HCT116 (cell line): ENCODE results near the gene LRFN2. TPM values are rescaled to one million over a fixed set of nuclear protein-coding genes. Genes with fewer than 3 reads are reported as not detected.

Experiments used
- ATAC-seq: fragments of 200-7000 bp; cut with Tn5 transposase; 2 replicates; pipeline ENCODE4 v1.9.1; 2020; ENCODE audit warnings: mild to moderate bottlenecking, moderate library complexity
- BruUV-seq: library from RNA; stranded (reverse); fragments of 400-500 nt; replicated peaks from 2 replicates; lab custom pipeline; 2021; lab: Mats Ljungman, UMichigan
- CTCF ChIA-PET: fragments of 300-600 bp; sonication (Branson Sonifier 250); formaldehyde crosslinking; loops from one replicate; lab custom pipeline; 2021; ENCODE audit warnings: antibody characterized with exemption; lab: Charles Lee
- POLR2A ChIA-PET: fragments of 300-600, 350-600 bp; sonication (Branson Sonifier 250); formaldehyde crosslinking; loops from one replicate; lab custom pipeline; 2021; ENCODE audit warnings: antibody characterized with exemption; lab: Charles Lee
- RAD21 ChIA-PET, 2 experiments: fragments of 300-600 bp; sonication (Branson Sonifier 250); formaldehyde crosslinking; loops; one replicate each; lab custom pipeline; 2023; ENCODE audit warnings: low total read pairs in 2 of 2; ENCODE audit not compliant: uncharacterized antibody in 2 of 2, unreplicated experiment in 2 of 2, low non-redundant PET in 1 of 2; lab: Charles Lee
- DNase-seq: peaks from one replicate; pipeline ENCODE4 v3.0.0-alpha.2; 2010; ENCODE audit warnings: low read depth, low spot score
- H2AFZ ChIP-seq: fragments of 200-600 bp; shearing (Covaris generic), sonication (generic); 2 replicates; pipeline ENCODE4 v1.6.1; 2017; ENCODE audit warnings: low read depth, mixed run types, mixed read lengths, antibody characterized with exemption, low read length; ENCODE audit not compliant: poor library complexity, severe bottlenecking
- H3K27ac ChIP-seq: 2 replicates; pipeline ENCODE4 v1.5.1; 2012; ENCODE audit warnings: low read depth, low read length
- H3K27me3 ChIP-seq: fragments of 200-600 bp; sonication (generic); 2 replicates; pipeline ENCODE4 v1.6.1; 2016; ENCODE audit warnings: mixed run types, low read length, mixed read lengths; ENCODE audit not compliant: insufficient read depth
- H3K36me3 ChIP-seq, 2 experiments: fragments of 200-500 bp in 1 of 2; fragments of 200-600 bp in 1 of 2; sonication (Bioruptor generic) in 1 of 2; sonication (generic) in 1 of 2; 2 replicates each; pipeline versions ENCODE4 v1.5.1 to v1.6.1; 2014 to 2016; ENCODE audit warnings: low read length in 2 of 2, inconsistent platforms in 1 of 2, mixed read lengths in 1 of 2, mixed run types in 1 of 2; ENCODE audit not compliant: insufficient read depth in 2 of 2, control insufficient read depth in 1 of 2
- H3K4me1 ChIP-seq, 2 experiments: fragments of 200-600 bp in 1 of 2; sonication (generic) in 1 of 2; 2 replicates each; pipeline versions ENCODE4 v1.5.1 to v1.6.1; 2012 to 2017; ENCODE audit warnings: low read length in 2 of 2, inconsistent platforms in 1 of 2, mild to moderate bottlenecking in 1 of 2, mixed read lengths in 1 of 2, mixed run types in 1 of 2, moderate library complexity in 1 of 2; ENCODE audit not compliant: insufficient read depth in 2 of 2, control insufficient read depth in 1 of 2
- H3K4me2 ChIP-seq: fragments of 200-600 bp; sonication (generic); 2 replicates; pipeline ENCODE4 v1.6.1; 2017; ENCODE audit warnings: mixed run types, low read length, mixed read lengths
- H3K4me3 ChIP-seq, 2 experiments: fragments of 200-600 bp in 1 of 2; sonication (generic) in 1 of 2; replicated peaks in 1 of 2; 2 replicates each; pipeline ENCODE4 v1.5.1; 2011 to 2016; ENCODE audit warnings: low read length in 2 of 2, control low read depth in 1 of 2, low read depth in 1 of 2, mild to moderate bottlenecking in 1 of 2, mixed read lengths in 1 of 2, mixed run types in 1 of 2
- H3K79me2 ChIP-seq: fragments of 200-600 bp; sonication (generic); 2 replicates; pipeline ENCODE4 v1.6.1; 2017; ENCODE audit warnings: mild to moderate bottlenecking, mixed run types, low read length, moderate library complexity, mixed read lengths; ENCODE audit not compliant: insufficient read depth
- H3K9ac ChIP-seq: fragments of 200-600 bp; sonication (generic); 2 replicates; pipeline ENCODE4 v1.6.1; 2016; ENCODE audit warnings: low read length, mixed read lengths
- H3K9me2 ChIP-seq: fragments of 200-600 bp; sonication (generic), shearing (Covaris generic); 2 replicates; pipeline ENCODE4 v1.6.1; 2017; ENCODE audit warnings: mixed run types, mild to moderate bottlenecking, moderate library complexity; ENCODE audit not compliant: insufficient read depth
- H3K9me3 ChIP-seq, 2 experiments: fragments of 200-500 bp in 1 of 2; fragments of 200-600 bp in 1 of 2; sonication (Bioruptor generic) in 1 of 2; sonication (generic) in 1 of 2; 2 replicates each; pipeline ENCODE4 v1.6.1; 2014 to 2017; ENCODE audit warnings: low read length in 2 of 2, mixed read lengths in 2 of 2, inconsistent platforms in 1 of 2, low read depth in 1 of 2, mild to moderate bottlenecking in 1 of 2, mixed run types in 1 of 2, moderate library complexity in 1 of 2; ENCODE audit not compliant: control insufficient read depth in 1 of 2, insufficient read depth in 1 of 2
- H4K20me1 ChIP-seq: fragments of 200-600 bp; sonication (generic), shearing (Covaris generic); 2 replicates; pipeline ENCODE4 v1.6.1; 2017; ENCODE audit warnings: mixed run types, mild to moderate bottlenecking, moderate library complexity; ENCODE audit not compliant: insufficient read depth
- CBX3 ChIP-seq: IDR thresholded peaks from 2 replicates; pipeline ENCODE4 v1.6.1; 2012; ENCODE audit warnings: low read depth
- EGR1 ChIP-seq: IDR thresholded peaks from 2 replicates; pipeline ENCODE4 v1.6.1; 2012; ENCODE audit warnings: low read depth
- EZH2phosphoT487 ChIP-seq: fragments of 200-600 bp; IDR thresholded peaks from 2 replicates; pipeline ENCODE4 v1.6.1; 2018; ENCODE audit warnings: antibody characterized with exemption, borderline replicate concordance
- FOSL1 ChIP-seq: IDR thresholded peaks from 2 replicates; pipeline ENCODE4 v1.6.1; 2012; ENCODE audit warnings: low read depth
- JUND ChIP-seq: IDR thresholded peaks from 2 replicates; pipeline ENCODE4 v1.6.1; 2012
- POLR2A ChIP-seq: IDR thresholded peaks from 2 replicates; pipeline ENCODE4 v1.7.0; 2011; ENCODE audit warnings: borderline replicate concordance; ENCODE audit not compliant: insufficient read depth, insufficient read length; ENCODE audit errors: extremely low read depth
- SRF ChIP-seq: IDR thresholded peaks from 2 replicates; pipeline ENCODE4 v1.6.1; 2012; ENCODE audit warnings: low read depth
- TCF7L2 ChIP-seq: IDR thresholded peaks from 2 replicates; pipeline ENCODE4 v1.7.0; 2011; ENCODE audit warnings: borderline replicate concordance, inconsistent platforms; ENCODE audit not compliant: insufficient read depth, insufficient read length; ENCODE audit errors: extremely low read depth
- YY1 ChIP-seq: IDR thresholded peaks from 2 replicates; pipeline ENCODE4 v1.6.1; 2011; ENCODE audit warnings: low read length, low read depth, moderate library complexity, mild to moderate bottlenecking; ENCODE audit not compliant: insufficient replicate concordance; ENCODE audit errors: extremely low read depth
- ZNF274 ChIP-seq: fragments of 200-500 bp; sonication (Bioruptor generic); IDR thresholded peaks from 2 replicates; pipeline ENCODE4 v1.6.1; 2014; ENCODE audit warnings: mild to moderate bottlenecking, low read depth, low read length, inconsistent platforms
- intact Hi-C: fragments of 100-400 bp; cut with micrococcal nuclease; formaldehyde crosslinking; loops from 2 replicates; pipeline ENCODE4 v1.10.0; 2022
- total RNA-seq: library from RNA; stranded (reverse); gene quantifications from one replicate; pipeline ENCODE4 v1.2.1, GENCODE V29; 2021; ENCODE audit not compliant: unreplicated experiment
- TF ChIP-seq, protein P1 (sequence below): IDR thresholded peaks from 2 replicates; pipeline ENCODE4 v1.6.1; 2012; ENCODE audit warnings: low read depth

Gene LRFN2
- total RNA-seq, 1 experiment from 2014 or later, result not detected

- Histone ChIP-seq H3K4me3 (no peak overlapping the region), H3K27ac (no peak overlapping the region), H3K4me1 (no peaks in the 10 kb centered on the region), H3K9ac (no peak overlapping the region), H3K9me2 (no peaks in the 10 kb centered on the region), H3K9me3 (no peaks in the 10 kb centered on the region), H3K27me3 (no peaks in the 10 kb centered on the region), H3K36me3 (no peaks in the 10 kb centered on the region), H3K79me2 (no peaks in the 10 kb centered on the region), H3K4me2 (no peak overlapping the region), H4K20me1 (no peaks in the 10 kb centered on the region), H2AFZ (no peak overlapping the region)
- DNase-seq, result no peak
- TF ChIP-seq EGR1 (no peak), ZNF274 (no peak), JUND (no peak), SRF (no peak), FOSL1 (no peak), TCF7L2 (no peak), EZH2phosphoT487 (no peak)
- ChIA-PET POLR2A (no interaction called here), RAD21 (no interaction called here), CTCF (no interaction called here)
- intact Hi-C loops, result no loop called here
- BruUV-seq, result no TSS peak
- no peak for ATAC-seq
Observed at GRCh38 chr6:40373267-40373666, 213.9 kb downstream of the LRFN2 start.

- Histone ChIP-seq H3K27me3 (no peaks in the 10 kb centered on the region), H3K4me1 (no peaks in the 10 kb centered on the region), H2AFZ (no peak overlapping the region), H3K9ac (no peak overlapping the region), H3K4me2 (no peak overlapping the region), H3K27ac (no peak overlapping the region), H3K79me2 (no peaks in the 10 kb centered on the region), H3K9me3 (no peaks in the 10 kb centered on the region), H4K20me1 (no peaks in the 10 kb centered on the region), H3K4me3 (no peak overlapping the region), H3K36me3 (no peaks in the 10 kb centered on the region)
- POLR2A ChIA-PET, result no interaction called here
- intact Hi-C loops, result no loop called here
- ATAC-seq (no peak), DNase-seq (no peak)
- RAD21 ChIA-PET, result interaction anchor here in 1 of 2 experiments (0.6 kb wide), 1 partner anchor 690 kb away, joined by 3 read pairs; no protein-coding TSS in a partner anchor
- BruUV-seq, result no TSS peak
- CTCF ChIA-PET, result no interaction called here
- TF ChIP-seq, protein P1, sequence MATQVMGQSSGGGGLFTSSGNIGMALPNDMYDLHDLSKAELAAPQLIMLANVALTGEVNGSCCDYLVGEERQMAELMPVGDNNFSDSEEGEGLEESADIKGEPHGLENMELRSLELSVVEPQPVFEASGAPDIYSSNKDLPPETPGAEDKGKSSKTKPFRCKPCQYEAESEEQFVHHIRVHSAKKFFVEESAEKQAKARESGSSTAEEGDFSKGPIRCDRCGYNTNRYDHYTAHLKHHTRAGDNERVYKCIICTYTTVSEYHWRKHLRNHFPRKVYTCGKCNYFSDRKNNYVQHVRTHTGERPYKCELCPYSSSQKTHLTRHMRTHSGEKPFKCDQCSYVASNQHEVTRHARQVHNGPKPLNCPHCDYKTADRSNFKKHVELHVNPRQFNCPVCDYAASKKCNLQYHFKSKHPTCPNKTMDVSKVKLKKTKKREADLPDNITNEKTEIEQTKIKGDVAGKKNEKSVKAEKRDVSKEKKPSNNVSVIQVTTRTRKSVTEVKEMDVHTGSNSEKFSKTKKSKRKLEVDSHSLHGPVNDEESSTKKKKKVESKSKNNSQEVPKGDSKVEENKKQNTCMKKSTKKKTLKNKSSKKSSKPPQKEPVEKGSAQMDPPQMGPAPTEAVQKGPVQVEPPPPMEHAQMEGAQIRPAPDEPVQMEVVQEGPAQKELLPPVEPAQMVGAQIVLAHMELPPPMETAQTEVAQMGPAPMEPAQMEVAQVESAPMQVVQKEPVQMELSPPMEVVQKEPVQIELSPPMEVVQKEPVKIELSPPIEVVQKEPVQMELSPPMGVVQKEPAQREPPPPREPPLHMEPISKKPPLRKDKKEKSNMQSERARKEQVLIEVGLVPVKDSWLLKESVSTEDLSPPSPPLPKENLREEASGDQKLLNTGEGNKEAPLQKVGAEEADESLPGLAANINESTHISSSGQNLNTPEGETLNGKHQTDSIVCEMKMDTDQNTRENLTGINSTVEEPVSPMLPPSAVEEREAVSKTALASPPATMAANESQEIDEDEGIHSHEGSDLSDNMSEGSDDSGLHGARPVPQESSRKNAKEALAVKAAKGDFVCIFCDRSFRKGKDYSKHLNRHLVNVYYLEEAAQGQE, result no peak
- TF ChIP-seq SRF (no peak), EZH2phosphoT487 (no peak), YY1 (no peak), POLR2A (no peak), CBX3 (no peak)
- TF ChIP-seq, all 23 proteins: peak for 0
- no peaks in the 10 kb centered on the region for H3K9me2 ChIP-seq
Observed at GRCh38 chr6:40371621-40372020, 215.5 kb downstream of the LRFN2 start.
